Astrocyte of the cerebellum (primary cell): ENCODE results near the gene MORN1.

Source experiments
- DNase-seq: peaks from one replicate; pipeline ENCODE4 v3.0.0-alpha.2; 2011; ENCODE audit warnings: low read depth
- H3K4me3 ChIP-seq: 2 replicates; pipeline ENCODE4 v1.5.1; 2011; ENCODE audit warnings: mild to moderate bottlenecking, low read depth, low read length, moderate library complexity
- in situ Hi-C: cut with HindIII; loops from 2 replicates; pipeline ENCODE4 v1.10.0; 2017; ENCODE audit warnings: low sequenced_read_pairs
- TF ChIP-seq, protein P1 (sequence below): IDR thresholded peaks from 2 replicates; pipeline ENCODE4 v1.5.1; 2012; ENCODE audit warnings: low read length, low read depth, moderate library complexity, mild to moderate bottlenecking; ENCODE audit errors: missing control alignments

Gene MORN1

DNA sequence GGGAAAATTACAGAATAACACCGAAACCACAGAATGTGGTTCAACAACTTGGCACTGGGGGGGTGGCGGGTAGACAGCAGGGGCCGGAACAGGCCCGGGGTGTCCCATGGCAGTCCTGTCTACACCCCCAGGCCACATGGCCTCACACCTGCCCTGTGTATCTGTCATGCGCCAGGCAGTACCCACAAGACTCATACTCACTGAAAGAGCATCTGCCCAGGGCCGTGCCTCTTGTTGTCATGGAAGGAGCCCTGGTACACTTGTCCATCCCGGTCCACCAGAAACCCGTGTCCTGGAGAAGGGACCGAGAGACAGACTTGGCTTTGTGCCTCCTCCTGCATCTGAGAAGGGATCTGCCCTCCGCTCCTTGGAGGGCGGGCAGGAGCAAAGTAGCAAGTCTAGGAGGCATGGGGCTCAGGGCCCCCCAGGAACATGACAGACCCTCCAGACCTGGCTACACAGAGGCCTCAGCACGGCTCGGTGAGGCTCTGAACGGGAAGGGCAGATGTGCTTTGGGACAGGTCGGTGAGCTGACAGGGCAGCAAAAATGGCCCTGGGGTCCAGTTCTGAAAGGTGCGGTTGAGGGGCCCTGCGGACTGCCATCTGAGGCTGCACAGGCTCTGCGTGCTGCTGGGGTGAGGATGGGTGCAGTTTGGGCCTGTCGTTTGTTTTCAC, 5.6 kb downstream of the MORN1 start:
- no peak for DNase-seq
- TF ChIP-seq, protein P1, sequence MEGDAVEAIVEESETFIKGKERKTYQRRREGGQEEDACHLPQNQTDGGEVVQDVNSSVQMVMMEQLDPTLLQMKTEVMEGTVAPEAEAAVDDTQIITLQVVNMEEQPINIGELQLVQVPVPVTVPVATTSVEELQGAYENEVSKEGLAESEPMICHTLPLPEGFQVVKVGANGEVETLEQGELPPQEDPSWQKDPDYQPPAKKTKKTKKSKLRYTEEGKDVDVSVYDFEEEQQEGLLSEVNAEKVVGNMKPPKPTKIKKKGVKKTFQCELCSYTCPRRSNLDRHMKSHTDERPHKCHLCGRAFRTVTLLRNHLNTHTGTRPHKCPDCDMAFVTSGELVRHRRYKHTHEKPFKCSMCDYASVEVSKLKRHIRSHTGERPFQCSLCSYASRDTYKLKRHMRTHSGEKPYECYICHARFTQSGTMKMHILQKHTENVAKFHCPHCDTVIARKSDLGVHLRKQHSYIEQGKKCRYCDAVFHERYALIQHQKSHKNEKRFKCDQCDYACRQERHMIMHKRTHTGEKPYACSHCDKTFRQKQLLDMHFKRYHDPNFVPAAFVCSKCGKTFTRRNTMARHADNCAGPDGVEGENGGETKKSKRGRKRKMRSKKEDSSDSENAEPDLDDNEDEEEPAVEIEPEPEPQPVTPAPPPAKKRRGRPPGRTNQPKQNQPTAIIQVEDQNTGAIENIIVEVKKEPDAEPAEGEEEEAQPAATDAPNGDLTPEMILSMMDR = no peak
- in situ Hi-C loops = no loop called here

DNA sequence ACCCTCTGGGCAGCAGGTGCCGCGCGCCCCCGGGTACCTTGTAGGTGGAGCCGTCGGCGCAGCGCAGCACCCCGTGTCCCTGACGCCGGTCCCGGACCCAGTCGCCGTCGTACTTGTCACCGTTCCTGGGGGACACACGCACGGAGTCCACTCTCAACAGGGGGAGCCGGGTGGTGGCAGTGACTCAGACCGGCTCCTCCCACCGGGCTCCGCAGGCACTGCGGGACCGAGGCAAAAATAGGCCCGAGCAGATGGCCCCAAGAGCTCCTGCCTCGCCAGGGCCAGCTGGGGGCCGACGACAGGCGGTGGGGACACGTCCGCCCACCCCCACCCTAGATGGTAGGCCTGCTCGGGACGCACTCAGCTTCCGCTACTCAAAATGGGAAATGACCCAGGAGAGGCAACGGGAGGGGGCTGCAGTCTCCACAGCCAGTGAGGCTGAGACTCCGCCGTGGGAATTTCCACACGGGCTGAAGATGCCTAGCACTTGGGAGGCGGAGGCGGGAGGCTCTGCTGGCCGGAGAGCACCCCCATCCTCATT, 6.3 kb downstream of the MORN1 start:
- TF ChIP-seq, protein P1 = no peak
- in situ Hi-C loops = no loop called here
- no peak for DNase-seq
- H3K4me3 ChIP-seq = no peak overlapping the region

More for the DNA sequence above, 5.6 kb downstream of the MORN1 start:
- H3K4me3 ChIP-seq = no peak overlapping the region

DNA sequence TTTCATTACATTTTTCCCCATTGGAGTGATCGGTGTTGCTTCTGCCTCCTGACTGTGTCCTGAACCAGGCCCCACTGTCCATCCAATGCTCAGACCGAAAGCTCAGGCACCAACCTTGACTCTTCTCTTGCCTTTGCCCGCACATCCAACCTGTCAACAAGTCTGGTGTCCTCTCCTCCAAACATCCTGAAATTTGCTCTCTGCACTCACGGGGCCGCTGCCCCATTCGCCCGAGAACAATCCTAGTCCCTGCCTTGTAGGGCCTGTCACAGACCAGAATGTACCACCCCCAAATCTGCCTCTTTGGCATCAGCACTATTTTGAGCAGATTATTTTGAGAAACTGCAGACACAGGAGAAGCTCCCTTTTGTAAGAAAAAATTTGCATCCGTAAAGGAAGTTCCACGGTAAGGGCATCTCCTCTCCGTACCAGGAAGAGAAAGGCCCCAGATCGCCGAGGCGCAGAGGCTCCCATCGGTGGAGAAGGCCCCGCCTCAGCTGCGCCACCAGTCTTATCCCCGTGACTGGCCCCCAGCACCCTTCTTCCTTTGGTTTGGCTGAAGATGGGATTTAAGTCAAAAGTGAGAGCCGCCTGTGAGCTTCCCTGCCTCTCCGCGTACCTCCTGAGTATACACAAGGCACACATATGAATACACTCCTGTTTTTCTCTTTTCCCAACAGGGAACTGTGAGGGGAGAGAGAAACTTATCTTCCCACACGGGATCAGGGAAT, 7.1 kb downstream of the MORN1 start:
- no peak overlapping the region for H3K4me3 ChIP-seq
- TF ChIP-seq, protein P1 = no peak
- in situ Hi-C loops = no loop called here
- no peak for DNase-seq

DNA sequence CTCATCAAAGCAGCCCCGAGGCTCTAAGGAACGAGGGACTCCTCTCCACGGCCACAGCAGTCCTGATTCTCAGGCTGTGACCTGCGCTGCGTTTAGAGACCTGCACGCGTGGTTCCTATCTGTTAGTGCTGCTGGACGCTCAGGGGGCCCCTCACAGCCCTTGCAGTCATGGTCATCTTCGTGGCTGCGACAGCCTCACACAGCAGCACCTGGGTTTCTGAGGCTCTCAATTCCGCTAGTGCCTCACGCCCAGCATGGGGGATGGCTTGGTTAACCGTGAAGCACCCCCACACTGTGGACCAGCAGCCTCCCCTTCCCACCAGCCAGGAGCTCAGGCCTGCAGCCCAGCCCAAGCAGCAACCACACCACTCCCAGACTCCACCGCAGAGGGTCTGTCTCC, 7.8 kb downstream of the MORN1 start:
- no peak for DNase-seq
- TF ChIP-seq, protein P1 = no peak
- in situ Hi-C loops = no loop called here
- no peak overlapping the region for H3K4me3 ChIP-seq

DNA sequence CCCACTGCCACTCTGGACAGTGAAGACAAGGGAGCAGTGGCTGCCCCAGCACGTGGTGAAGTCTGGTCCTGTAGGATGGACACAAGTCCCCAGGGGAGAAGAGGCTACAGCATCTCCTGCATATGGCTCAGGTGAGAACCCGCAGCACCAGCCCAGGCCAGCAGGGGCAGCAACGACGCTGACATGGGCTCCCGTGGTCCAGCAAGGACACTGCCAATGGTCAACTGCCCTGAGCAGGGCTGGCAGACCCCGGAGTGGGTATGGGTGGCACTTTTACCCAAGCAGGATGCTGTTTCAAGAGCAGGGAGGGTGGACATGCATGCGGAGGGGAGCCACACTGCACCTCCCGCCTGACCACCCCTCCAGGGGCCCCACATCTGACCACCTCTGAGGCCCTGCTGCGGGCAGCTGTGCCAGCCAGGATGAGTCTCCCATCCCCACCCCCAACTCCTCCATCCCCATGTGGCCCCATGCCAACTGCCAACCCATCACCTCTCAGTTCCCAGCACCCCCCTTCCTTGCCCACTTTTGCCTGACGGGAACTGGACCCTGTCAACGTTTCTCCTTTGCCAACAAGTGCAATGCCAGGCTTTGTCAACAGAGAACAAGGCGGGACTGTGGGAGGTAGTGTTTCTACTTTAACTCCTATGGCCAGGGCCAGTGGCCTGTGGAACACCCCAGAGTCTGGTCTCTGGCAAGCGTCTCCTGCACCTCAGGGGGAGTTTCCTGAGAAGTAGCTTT, 8.6 kb downstream of the MORN1 start:
- DNase-seq = no peak
- H3K4me3 ChIP-seq = no peak overlapping the region
- in situ Hi-C loops = no loop called here
- TF ChIP-seq, protein P1 = peak; percentile 77
